ENCODE measurements around the gene PAK2. TPM values are rescaled to one million over a fixed set of nuclear protein-coding genes. Genes with fewer than 3 reads are reported as not detected.
A peak's percentile ranks its signal among the peaks of the same experiment; 100 is the strongest.

PAK2 gene
- total and polyA plus RNA-seq, 9 of the 15 experiments (the other 6 are each of a cell fraction or from before 2014, with no cell fraction given): 13.2 to 72.4 (median 35.7) TPM

GRCh38 chr3:196837819-196838420 is 98.3 kb downstream of the PAK2 start (continued):
- TF ChIP-seq ZNF518B (CRISPR knock-in tag; IDR thresholded peaks at IDR 0.05): no peak
- TF ChIP-seq, protein P1, sequence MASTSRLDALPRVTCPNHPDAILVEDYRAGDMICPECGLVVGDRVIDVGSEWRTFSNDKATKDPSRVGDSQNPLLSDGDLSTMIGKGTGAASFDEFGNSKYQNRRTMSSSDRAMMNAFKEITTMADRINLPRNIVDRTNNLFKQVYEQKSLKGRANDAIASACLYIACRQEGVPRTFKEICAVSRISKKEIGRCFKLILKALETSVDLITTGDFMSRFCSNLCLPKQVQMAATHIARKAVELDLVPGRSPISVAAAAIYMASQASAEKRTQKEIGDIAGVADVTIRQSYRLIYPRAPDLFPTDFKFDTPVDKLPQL (IDR thresholded peaks at IDR 0.05; ENCODE audit: extremely low read depth, insufficient read length): no peak
- TF ChIP-seq NFRKB (IDR thresholded peaks at IDR 0.05; ENCODE audit: low read depth): no peak
- TF ChIP-seq, protein P2, sequence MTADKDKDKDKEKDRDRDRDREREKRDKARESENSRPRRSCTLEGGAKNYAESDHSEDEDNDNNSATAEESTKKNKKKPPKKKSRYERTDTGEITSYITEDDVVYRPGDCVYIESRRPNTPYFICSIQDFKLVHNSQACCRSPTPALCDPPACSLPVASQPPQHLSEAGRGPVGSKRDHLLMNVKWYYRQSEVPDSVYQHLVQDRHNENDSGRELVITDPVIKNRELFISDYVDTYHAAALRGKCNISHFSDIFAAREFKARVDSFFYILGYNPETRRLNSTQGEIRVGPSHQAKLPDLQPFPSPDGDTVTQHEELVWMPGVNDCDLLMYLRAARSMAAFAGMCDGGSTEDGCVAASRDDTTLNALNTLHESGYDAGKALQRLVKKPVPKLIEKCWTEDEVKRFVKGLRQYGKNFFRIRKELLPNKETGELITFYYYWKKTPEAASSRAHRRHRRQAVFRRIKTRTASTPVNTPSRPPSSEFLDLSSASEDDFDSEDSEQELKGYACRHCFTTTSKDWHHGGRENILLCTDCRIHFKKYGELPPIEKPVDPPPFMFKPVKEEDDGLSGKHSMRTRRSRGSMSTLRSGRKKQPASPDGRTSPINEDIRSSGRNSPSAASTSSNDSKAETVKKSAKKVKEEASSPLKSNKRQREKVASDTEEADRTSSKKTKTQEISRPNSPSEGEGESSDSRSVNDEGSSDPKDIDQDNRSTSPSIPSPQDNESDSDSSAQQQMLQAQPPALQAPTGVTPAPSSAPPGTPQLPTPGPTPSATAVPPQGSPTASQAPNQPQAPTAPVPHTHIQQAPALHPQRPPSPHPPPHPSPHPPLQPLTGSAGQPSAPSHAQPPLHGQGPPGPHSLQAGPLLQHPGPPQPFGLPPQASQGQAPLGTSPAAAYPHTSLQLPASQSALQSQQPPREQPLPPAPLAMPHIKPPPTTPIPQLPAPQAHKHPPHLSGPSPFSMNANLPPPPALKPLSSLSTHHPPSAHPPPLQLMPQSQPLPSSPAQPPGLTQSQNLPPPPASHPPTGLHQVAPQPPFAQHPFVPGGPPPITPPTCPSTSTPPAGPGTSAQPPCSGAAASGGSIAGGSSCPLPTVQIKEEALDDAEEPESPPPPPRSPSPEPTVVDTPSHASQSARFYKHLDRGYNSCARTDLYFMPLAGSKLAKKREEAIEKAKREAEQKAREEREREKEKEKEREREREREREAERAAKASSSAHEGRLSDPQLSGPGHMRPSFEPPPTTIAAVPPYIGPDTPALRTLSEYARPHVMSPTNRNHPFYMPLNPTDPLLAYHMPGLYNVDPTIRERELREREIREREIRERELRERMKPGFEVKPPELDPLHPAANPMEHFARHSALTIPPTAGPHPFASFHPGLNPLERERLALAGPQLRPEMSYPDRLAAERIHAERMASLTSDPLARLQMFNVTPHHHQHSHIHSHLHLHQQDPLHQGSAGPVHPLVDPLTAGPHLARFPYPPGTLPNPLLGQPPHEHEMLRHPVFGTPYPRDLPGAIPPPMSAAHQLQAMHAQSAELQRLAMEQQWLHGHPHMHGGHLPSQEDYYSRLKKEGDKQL (CRISPR knock-in tag; IDR thresholded peaks at IDR 0.05; ENCODE audit: borderline replicate concordance): no peak
- TF ChIP-seq NEUROD1 (IDR thresholded peaks at IDR 0.05; ENCODE audit: borderline replicate concordance, low read depth, low read length, partially characterized antibody): peak; percentile 20
- TF ChIP-seq, protein P3, sequence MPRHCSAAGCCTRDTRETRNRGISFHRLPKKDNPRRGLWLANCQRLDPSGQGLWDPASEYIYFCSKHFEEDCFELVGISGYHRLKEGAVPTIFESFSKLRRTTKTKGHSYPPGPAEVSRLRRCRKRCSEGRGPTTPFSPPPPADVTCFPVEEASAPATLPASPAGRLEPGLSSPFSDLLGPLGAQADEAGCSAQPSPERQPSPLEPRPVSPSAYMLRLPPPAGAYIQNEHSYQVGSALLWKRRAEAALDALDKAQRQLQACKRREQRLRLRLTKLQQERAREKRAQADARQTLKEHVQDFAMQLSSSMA (CRISPR knock-in tag; IDR thresholded peaks at IDR 0.05): no peak
- TF ChIP-seq PHF21A (IDR thresholded peaks at IDR 0.05; ENCODE audit: borderline replicate concordance, low read depth): no peak
- TF ChIP-seq CTCFL (IDR thresholded peaks at IDR 0.05; ENCODE audit: borderline replicate concordance, insufficient read depth, low read depth, low read length, poor library complexity, severe bottlenecking): no peak
- no peak for TF ChIP-seq GABPA (tag; conservative IDR thresholded peaks at IDR 0.05; ENCODE audit: low read depth)
- no peak for TF ChIP-seq FOS (IDR thresholded peaks at IDR 0.05; ENCODE audit: extremely low read depth, insufficient read length)
- TF ChIP-seq CEBPG (CRISPR knock-in tag; IDR thresholded peaks at IDR 0.05): no peak
- TF ChIP-seq CEBPG (tag; conservative IDR thresholded peaks at IDR 0.05 in 1 of 2, IDR thresholded peaks at IDR 0.05 in 1 of 2): peak; percentile 52 to 65
- TF ChIP-seq GTF2E2 (tag; IDR thresholded peaks at IDR 0.05): no peak
